HEK293 (cell line): ENCODE data around the gene OPN4.
A peak's percentile ranks its signal among the peaks of the same experiment; 100 is the strongest.

Experiments used
- CTCF ChIA-PET: fragments of 350-600 bp; formaldehyde crosslinking; extraction: SDS; loops from one replicate; lab custom pipeline; 2021; ENCODE audit warnings: antibody characterized with exemption; lab: Yijun Ruan, JAX
- POLR2A ChIA-PET: fragments of 300-600 bp; formaldehyde crosslinking; extraction: SDS; loops from one replicate; lab custom pipeline; 2020; ENCODE audit warnings: antibody characterized with exemption, inconsistent platforms; lab: Yijun Ruan, JAX
- H3K27ac ChIP-seq: fragments of 200-500 bp; sonication (Bioruptor generic); 2 replicates; pipeline ENCODE4 v1.5.1; 2014; ENCODE audit warnings: low read depth, low read length, control low read depth, inconsistent platforms; ENCODE audit errors: extremely low read depth
- H3K36me3 ChIP-seq, 2 experiments: fragments of 200-500 bp in 1 of 2; sonication (Bioruptor generic) in 1 of 2; 1 replicate in 1 of 2; 2 replicates in 1 of 2; pipeline ENCODE4 v1.5.1; 2014 to 2017; ENCODE audit warnings: inconsistent platforms in 2 of 2, low read length in 2 of 2; ENCODE audit not compliant: control insufficient read depth in 2 of 2, insufficient read depth in 1 of 2
- H3K4me1 ChIP-seq: fragments of 200-500 bp; sonication (Bioruptor generic); 2 replicates; pipeline ENCODE4 v1.5.1; 2014; ENCODE audit warnings: mild to moderate bottlenecking, low read length, inconsistent platforms; ENCODE audit not compliant: control insufficient read depth, insufficient read depth
- H3K4me3 ChIP-seq: 2 replicates; pipeline ENCODE4 v1.5.1; 2011; ENCODE audit warnings: low read depth, mild to moderate bottlenecking, control low read depth, low read length, moderate library complexity
- H3K9me3 ChIP-seq: fragments of 200-500 bp; sonication (Bioruptor generic); 2 replicates; pipeline ENCODE4 v1.5.1; 2014; ENCODE audit warnings: low read depth, low read length, inconsistent platforms; ENCODE audit not compliant: control insufficient read depth, insufficient read depth
- GLI2 ChIP-seq: fragments of 450-650 bp; formaldehyde crosslinking; IDR thresholded peaks from 2 replicates; pipeline ENCODE4; 2017; ENCODE audit warnings: missing biosample characterization, missing genetic modification characterization, low read depth, borderline replicate concordance
- GLI4 ChIP-seq: fragments of 450-650 bp; formaldehyde crosslinking; IDR thresholded peaks from 2 replicates; pipeline ENCODE4 v1.5.1; 2016; ENCODE audit warnings: missing biosample characterization, missing genetic modification characterization
- HIC1 ChIP-seq: fragments of 450-650 bp; formaldehyde crosslinking; IDR thresholded peaks from 2 replicates; pipeline ENCODE4 v1.5.1; 2016; ENCODE audit warnings: missing biosample characterization, missing genetic modification characterization
- KLF9 ChIP-seq: fragments of 450-650 bp; formaldehyde crosslinking; IDR thresholded peaks from 2 replicates; pipeline ENCODE4 v1.5.1; 2016; ENCODE audit warnings: missing biosample characterization, missing genetic modification characterization, low read depth
- YY2 ChIP-seq: fragments of 450-650 bp; formaldehyde crosslinking; IDR thresholded peaks from 2 replicates; pipeline ENCODE4 v1.5.1; 2016; ENCODE audit warnings: missing biosample characterization, missing genetic modification characterization
- ZBTB1 ChIP-seq: fragments of 450-650 bp; formaldehyde crosslinking; IDR thresholded peaks from 2 replicates; pipeline ENCODE4 v1.5.1; 2016; ENCODE audit warnings: missing biosample characterization, missing genetic modification characterization
- ZBTB11 ChIP-seq: fragments of 450-650 bp; formaldehyde crosslinking; conservative IDR thresholded peaks from 2 replicates; pipeline ENCODE4 v1.5.1; 2016; ENCODE audit warnings: low read depth, missing biosample characterization, missing genetic modification characterization
- ZBTB17 ChIP-seq: fragments of 450-650 bp; formaldehyde crosslinking; IDR thresholded peaks from 2 replicates; pipeline ENCODE4 v1.5.1; 2016; ENCODE audit warnings: missing biosample characterization, missing genetic modification characterization
- ZBTB26 ChIP-seq: fragments of 450-650 bp; formaldehyde crosslinking; optimal IDR thresholded peaks from 2 replicates; pipeline ENCODE3; 2016; ENCODE audit warnings: missing biosample characterization, mild to moderate bottlenecking, missing genetic modification characterization
- ZBTB48 ChIP-seq: fragments of 450-650 bp; formaldehyde crosslinking; IDR thresholded peaks from 2 replicates; pipeline ENCODE4 v1.5.1; 2016; ENCODE audit warnings: missing biosample characterization, missing genetic modification characterization
- ZBTB8A ChIP-seq: fragments of 450-650 bp; formaldehyde crosslinking; IDR thresholded peaks from 2 replicates; pipeline ENCODE4 v1.5.1; 2016; ENCODE audit warnings: missing biosample characterization, missing genetic modification characterization
- ZFHX2 ChIP-seq: fragments of 450-650 bp; formaldehyde crosslinking; conservative IDR thresholded peaks from 2 replicates; pipeline ENCODE4 v1.5.1; 2016; ENCODE audit warnings: missing biosample characterization, missing genetic modification characterization
- ZFP69B ChIP-seq: fragments of 450-650 bp; formaldehyde crosslinking; IDR thresholded peaks from 2 replicates; pipeline ENCODE4 v1.5.1; 2016; ENCODE audit warnings: missing biosample characterization, missing genetic modification characterization
- ZIC2 ChIP-seq: fragments of 450-650 bp; formaldehyde crosslinking; IDR thresholded peaks from 2 replicates; pipeline ENCODE4 v1.5.1; 2016; ENCODE audit warnings: missing biosample characterization, missing genetic modification characterization
- ZNF112 ChIP-seq: fragments of 450-650 bp; formaldehyde crosslinking; IDR thresholded peaks from 2 replicates; pipeline ENCODE4 v1.5.0; 2017; ENCODE audit warnings: missing biosample characterization, missing genetic modification characterization
- ZNF175 ChIP-seq: fragments of 450-650 bp; formaldehyde crosslinking; IDR thresholded peaks from 2 replicates; pipeline ENCODE4 v1.5.1; 2016; ENCODE audit warnings: missing biosample characterization, missing genetic modification characterization
- ZNF248 ChIP-seq: fragments of 450-650 bp; formaldehyde crosslinking; IDR thresholded peaks from 2 replicates; pipeline ENCODE4 v1.5.1; 2017; ENCODE audit warnings: missing biosample characterization, missing genetic modification characterization
- ZNF266 ChIP-seq: fragments of 450-650 bp; formaldehyde crosslinking; IDR thresholded peaks from 2 replicates; pipeline ENCODE4 v1.5.1; 2016; ENCODE audit warnings: missing biosample characterization, missing genetic modification characterization, low read depth
- ZNF426 ChIP-seq: fragments of 450-650 bp; formaldehyde crosslinking; IDR thresholded peaks from 2 replicates; pipeline ENCODE4 v1.5.1; 2017; ENCODE audit warnings: missing biosample characterization, missing genetic modification characterization, mild to moderate bottlenecking, inconsistent platforms, moderate library complexity
- ZNF501 ChIP-seq: fragments of 450-650 bp; formaldehyde crosslinking; IDR thresholded peaks from 2 replicates; pipeline ENCODE4 v1.5.1; 2016; ENCODE audit warnings: missing biosample characterization, missing genetic modification characterization
- ZNF560 ChIP-seq: fragments of 450-650 bp; formaldehyde crosslinking; IDR thresholded peaks from 2 replicates; pipeline ENCODE4 v1.5.1; 2017; ENCODE audit warnings: missing biosample characterization, missing genetic modification characterization, borderline replicate concordance
- ZNF623 ChIP-seq: fragments of 450-650 bp; formaldehyde crosslinking; IDR thresholded peaks from 2 replicates; pipeline ENCODE4 v1.5.1; 2016; ENCODE audit warnings: missing biosample characterization, missing genetic modification characterization
- ZNF692 ChIP-seq: fragments of 450-650 bp; formaldehyde crosslinking; IDR thresholded peaks from 2 replicates; pipeline ENCODE4 v1.5.1; 2016; ENCODE audit warnings: missing biosample characterization, missing genetic modification characterization
- ZNF785 ChIP-seq: fragments of 450-650 bp; formaldehyde crosslinking; IDR thresholded peaks from 2 replicates; pipeline ENCODE4 v1.5.1; 2016; ENCODE audit warnings: missing biosample characterization, missing genetic modification characterization
- ZSCAN16 ChIP-seq: fragments of 450-650 bp; formaldehyde crosslinking; IDR thresholded peaks from 2 replicates; pipeline ENCODE4 v1.5.1; 2016; ENCODE audit warnings: missing biosample characterization, missing genetic modification characterization
- ZXDB ChIP-seq: fragments of 450-650 bp; formaldehyde crosslinking; IDR thresholded peaks from 2 replicates; pipeline ENCODE4 v1.5.1; 2016; ENCODE audit warnings: missing biosample characterization, missing genetic modification characterization
- TF ChIP-seq, protein P1 (sequence below): fragments of 450-650 bp; IDR thresholded peaks from 2 replicates; pipeline ENCODE4 v1.5.1; 2018; ENCODE audit warnings: missing biosample characterization, mild to moderate bottlenecking, missing genetic modification characterization

OPN4 gene

GRCh38 chr10:86652361-86653202 is 1.8 kb upstream of the OPN4 start:
- ChIA-PET CTCF (interaction anchor here (0.9 kb wide), 1 partner anchor 15 kb away, joined by 4 read pairs; no protein-coding TSS in a partner anchor), POLR2A (no interaction called here)
- peaks cover 13% of the 10 kb centered on the region for H3K4me1 ChIP-seq
- TF ChIP-seq ZSCAN16 (tag by site-specific recombination): no peak
- TF ChIP-seq KLF9: no peak
- no peak for TF ChIP-seq ZNF501 (tag by site-specific recombination)
- no peak for TF ChIP-seq ZBTB11
- no peak for TF ChIP-seq ZBTB17 (tag by site-specific recombination)
- no peak for TF ChIP-seq ZNF785 (tag by site-specific recombination)
- peak; percentile 52; the same call in 1 of the 2 replicates for TF ChIP-seq ZBTB48
- TF ChIP-seq ZNF560: no peak
- TF ChIP-seq ZBTB1 (tag by site-specific recombination): no peak
- TF ChIP-seq GLI4: no peak
- no peak for TF ChIP-seq ZFHX2 (tag by site-specific recombination)
- TF ChIP-seq ZNF426 (tag by site-specific recombination): no peak
- no peak for TF ChIP-seq ZNF112 (tag by site-specific recombination)
- TF ChIP-seq ZNF175 (tag by site-specific recombination): no peak
- no peak for TF ChIP-seq ZBTB8A
- no peak for TF ChIP-seq YY2 (tag by site-specific recombination)
- TF ChIP-seq ZNF248: no peak
- TF ChIP-seq ZFP69B: peak; percentile 90
- no peak for TF ChIP-seq GLI2 (tag by site-specific recombination)
- TF ChIP-seq ZNF692 (tag by site-specific recombination): peak; percentile 96
- no peak for TF ChIP-seq HIC1
- no peak for TF ChIP-seq ZNF266 (tag by site-specific recombination)
- TF ChIP-seq ZIC2 (tag by site-specific recombination): peak; percentile 71
- no peak for TF ChIP-seq ZXDB (tag by site-specific recombination)
- no peak for TF ChIP-seq ZNF623
- TF ChIP-seq ZBTB26: no peak
- TF ChIP-seq, protein P1, sequence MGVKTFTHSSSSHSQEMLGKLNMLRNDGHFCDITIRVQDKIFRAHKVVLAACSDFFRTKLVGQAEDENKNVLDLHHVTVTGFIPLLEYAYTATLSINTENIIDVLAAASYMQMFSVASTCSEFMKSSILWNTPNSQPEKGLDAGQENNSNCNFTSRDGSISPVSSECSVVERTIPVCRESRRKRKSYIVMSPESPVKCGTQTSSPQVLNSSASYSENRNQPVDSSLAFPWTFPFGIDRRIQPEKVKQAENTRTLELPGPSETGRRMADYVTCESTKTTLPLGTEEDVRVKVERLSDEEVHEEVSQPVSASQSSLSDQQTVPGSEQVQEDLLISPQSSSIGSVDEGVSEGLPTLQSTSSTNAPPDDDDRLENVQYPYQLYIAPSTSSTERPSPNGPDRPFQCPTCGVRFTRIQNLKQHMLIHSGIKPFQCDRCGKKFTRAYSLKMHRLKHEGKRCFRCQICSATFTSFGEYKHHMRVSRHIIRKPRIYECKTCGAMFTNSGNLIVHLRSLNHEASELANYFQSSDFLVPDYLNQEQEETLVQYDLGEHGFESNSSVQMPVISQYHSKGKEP (tag by site-specific recombination): no peak

More at GRCh38 chr10:86652361-86653202, 1.8 kb upstream of the OPN4 start:
- no peak overlapping the region for H3K27ac ChIP-seq
- no peaks in the 10 kb centered on the region for H3K9me3 ChIP-seq
- no peaks in the 10 kb centered on the region for H3K36me3 ChIP-seq
- no peak overlapping the region for H3K4me3 ChIP-seq
